Measurements from ENCODE around the gene RNF32. TPM values are rescaled to one million over a fixed set of nuclear protein-coding genes. Genes with fewer than 3 reads are reported as not detected.

Gene RNF32
- total RNA-seq, 1 experiment from 2014 or later: 1.5 TPM

DNA sequence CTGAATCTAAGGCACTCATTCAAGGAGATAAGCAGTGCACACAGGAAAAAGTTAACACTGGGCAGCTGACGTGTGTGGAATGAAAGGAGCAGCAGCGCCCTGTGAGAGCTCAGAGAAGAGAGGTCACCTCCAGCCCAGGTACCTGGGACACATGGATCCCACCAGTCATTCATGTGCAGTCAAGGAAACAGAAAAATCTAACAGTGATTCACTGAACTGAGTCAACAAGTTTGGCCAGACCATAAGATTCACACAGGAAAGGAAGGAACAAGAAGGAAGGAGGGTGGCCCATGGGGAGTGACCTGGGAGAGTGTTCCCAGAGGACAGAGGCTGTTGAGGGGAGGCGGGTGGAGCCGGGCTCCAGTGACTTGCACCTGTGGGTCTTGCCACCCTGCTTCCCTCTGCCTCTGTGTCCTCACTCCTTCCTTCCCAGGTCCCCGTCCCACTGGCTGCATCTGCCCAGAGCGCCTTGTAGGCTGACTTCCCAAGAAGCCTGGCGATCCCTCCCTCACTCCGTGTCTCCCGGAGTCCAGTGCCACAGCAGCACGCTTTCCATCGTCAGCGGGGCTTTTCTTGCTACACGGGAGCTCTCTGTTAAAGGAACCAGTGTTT is 27.7 kb downstream of the RNF32 start:
- Histone ChIP-seq H3K27me3 (replicated peaks; ENCODE audit: insufficient read depth, low read depth, low read length, poor library complexity) (no peaks in the 10 kb centered on the region), H3K36me3 (ENCODE audit: insufficient read depth, low read length, poor library complexity, severe bottlenecking) (no peaks in the 10 kb centered on the region), H3K4me3 (ENCODE audit: low read depth, low read length, poor library complexity, severe bottlenecking) (no peak overlapping the region), H3K4me1 (ENCODE audit: insufficient read depth, low read length, poor library complexity, severe bottlenecking) (no peaks in the 10 kb centered on the region), H3K27ac (ENCODE audit: low read depth, low read length, poor library complexity, severe bottlenecking) (no peak overlapping the region), H3K9me3 (ENCODE audit: low read depth, low read length, poor library complexity, severe bottlenecking) (no peaks in the 10 kb centered on the region)
- intact Hi-C loops (cut with micrococcal nuclease; ENCODE audit: unreplicated experiment): no loop called here
- no TSS peak for BruUV-seq (replicated peaks)
- ChIA-PET POLR2A (ENCODE audit: low non-redundant PET) (no interaction called here), CTCF (no interaction called here)
- DNase-seq (ENCODE audit: low spot score): no peak
- TF ChIP-seq EZH2 (IDR thresholded peaks at IDR 0.05; ENCODE audit: borderline replicate concordance, low read depth, low read length, poor library complexity, severe bottlenecking): no peak
- TF ChIP-seq, protein P1, sequence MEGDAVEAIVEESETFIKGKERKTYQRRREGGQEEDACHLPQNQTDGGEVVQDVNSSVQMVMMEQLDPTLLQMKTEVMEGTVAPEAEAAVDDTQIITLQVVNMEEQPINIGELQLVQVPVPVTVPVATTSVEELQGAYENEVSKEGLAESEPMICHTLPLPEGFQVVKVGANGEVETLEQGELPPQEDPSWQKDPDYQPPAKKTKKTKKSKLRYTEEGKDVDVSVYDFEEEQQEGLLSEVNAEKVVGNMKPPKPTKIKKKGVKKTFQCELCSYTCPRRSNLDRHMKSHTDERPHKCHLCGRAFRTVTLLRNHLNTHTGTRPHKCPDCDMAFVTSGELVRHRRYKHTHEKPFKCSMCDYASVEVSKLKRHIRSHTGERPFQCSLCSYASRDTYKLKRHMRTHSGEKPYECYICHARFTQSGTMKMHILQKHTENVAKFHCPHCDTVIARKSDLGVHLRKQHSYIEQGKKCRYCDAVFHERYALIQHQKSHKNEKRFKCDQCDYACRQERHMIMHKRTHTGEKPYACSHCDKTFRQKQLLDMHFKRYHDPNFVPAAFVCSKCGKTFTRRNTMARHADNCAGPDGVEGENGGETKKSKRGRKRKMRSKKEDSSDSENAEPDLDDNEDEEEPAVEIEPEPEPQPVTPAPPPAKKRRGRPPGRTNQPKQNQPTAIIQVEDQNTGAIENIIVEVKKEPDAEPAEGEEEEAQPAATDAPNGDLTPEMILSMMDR (conservative IDR thresholded peaks at IDR 0.05; ENCODE audit: low read depth, low read length): no peak

DNA sequence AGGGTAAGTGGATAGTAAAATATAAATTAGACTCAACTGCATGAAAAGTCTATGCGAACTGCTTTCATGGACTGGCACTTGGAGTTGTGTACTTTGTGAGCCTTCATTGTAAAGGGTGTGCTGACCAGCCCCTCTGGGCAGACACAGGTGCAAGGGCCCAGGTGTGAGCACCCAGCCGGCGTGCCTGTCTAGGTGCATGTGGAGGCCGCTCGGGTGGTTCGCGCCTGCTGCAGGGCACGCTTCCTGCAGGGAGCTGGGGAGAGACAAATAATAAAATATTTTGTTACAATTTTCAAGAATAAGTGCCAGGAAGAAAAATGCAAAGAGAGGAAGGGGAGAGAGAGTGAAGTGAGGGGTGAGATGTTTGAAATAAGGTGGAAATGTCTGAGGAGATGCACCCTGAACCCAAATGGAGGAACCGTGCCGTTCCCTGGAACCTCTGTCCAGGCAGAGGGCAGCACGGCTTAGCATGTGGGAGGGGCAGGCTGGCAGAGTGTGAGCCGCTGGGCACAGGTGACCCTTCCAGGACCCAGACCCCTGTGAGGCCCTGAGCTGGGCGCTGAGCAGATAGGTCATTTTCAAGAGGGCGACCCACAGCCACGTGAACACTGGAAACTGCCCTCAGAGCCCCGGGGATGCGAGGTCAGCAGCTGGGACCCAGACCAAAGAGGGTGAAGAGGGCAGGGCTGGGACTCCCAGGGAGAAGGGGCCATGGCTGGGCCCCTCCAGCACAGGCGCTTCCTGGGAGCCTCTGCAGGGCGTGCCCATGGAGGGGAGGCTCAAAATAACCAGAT is 28.7 kb downstream of the RNF32 start:
- H3K4me3 ChIP-seq (ENCODE audit: low read depth, low read length, poor library complexity, severe bottlenecking): no peak overlapping the region
- DNase-seq (ENCODE audit: low spot score): no peak
- H3K4me1 ChIP-seq (ENCODE audit: insufficient read depth, low read length, poor library complexity, severe bottlenecking): no peaks in the 10 kb centered on the region
- TF ChIP-seq, protein P1 (conservative IDR thresholded peaks at IDR 0.05; ENCODE audit: low read depth, low read length): no peak
- no peak for TF ChIP-seq EZH2 (IDR thresholded peaks at IDR 0.05; ENCODE audit: borderline replicate concordance, low read depth, low read length, poor library complexity, severe bottlenecking)
- no peaks in the 10 kb centered on the region for H3K36me3 ChIP-seq (ENCODE audit: insufficient read depth, low read length, poor library complexity, severe bottlenecking)
- H3K27ac ChIP-seq (ENCODE audit: low read depth, low read length, poor library complexity, severe bottlenecking): no peak overlapping the region
- H3K27me3 ChIP-seq (replicated peaks; ENCODE audit: insufficient read depth, low read depth, low read length, poor library complexity): no peaks in the 10 kb centered on the region
- POLR2A ChIA-PET (ENCODE audit: low non-redundant PET): no interaction called here
- no peaks in the 10 kb centered on the region for H3K9me3 ChIP-seq (ENCODE audit: low read depth, low read length, poor library complexity, severe bottlenecking)
- intact Hi-C loops (cut with micrococcal nuclease; ENCODE audit: unreplicated experiment): no loop called here
- no TSS peak for BruUV-seq (replicated peaks)
- CTCF ChIA-PET: no interaction called here

DNA sequence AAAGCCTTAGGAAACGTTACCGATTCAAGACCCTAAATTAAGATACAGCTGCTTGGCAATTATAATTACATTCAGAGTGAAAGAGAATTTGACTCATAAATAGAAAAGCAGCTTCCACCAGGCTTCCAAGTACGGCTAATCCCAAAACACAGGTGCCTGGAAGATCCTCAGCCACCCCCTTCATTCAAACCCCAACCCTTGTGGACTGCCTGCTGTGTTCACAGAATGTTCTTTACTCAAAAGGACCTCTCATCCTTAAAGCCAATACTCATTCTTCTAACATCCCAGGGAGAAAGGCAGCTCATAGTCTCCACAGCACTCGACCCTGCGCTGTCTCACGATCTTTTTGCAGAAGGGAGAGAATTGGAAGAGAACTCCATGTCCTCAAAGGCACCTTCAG is 32.9 kb downstream of the RNF32 start:
- no peaks in the 10 kb centered on the region for H3K4me1 ChIP-seq (ENCODE audit: insufficient read depth, low read length, poor library complexity, severe bottlenecking)
- TF ChIP-seq, protein P1 (conservative IDR thresholded peaks at IDR 0.05; ENCODE audit: low read depth, low read length): no peak
- ChIA-PET POLR2A (ENCODE audit: low non-redundant PET) (no interaction called here), CTCF (no interaction called here)
- H3K27ac ChIP-seq (ENCODE audit: low read depth, low read length, poor library complexity, severe bottlenecking): no peak overlapping the region
- H3K4me3 ChIP-seq (ENCODE audit: low read depth, low read length, poor library complexity, severe bottlenecking): no peak overlapping the region
- H3K27me3 ChIP-seq (replicated peaks; ENCODE audit: insufficient read depth, low read depth, low read length, poor library complexity): no peaks in the 10 kb centered on the region
- no peaks in the 10 kb centered on the region for H3K36me3 ChIP-seq (ENCODE audit: insufficient read depth, low read length, poor library complexity, severe bottlenecking)
- H3K9me3 ChIP-seq (ENCODE audit: low read depth, low read length, poor library complexity, severe bottlenecking): no peaks in the 10 kb centered on the region
- no peak for DNase-seq (ENCODE audit: low spot score)
- intact Hi-C loops (cut with micrococcal nuclease; ENCODE audit: unreplicated experiment): no loop called here
- BruUV-seq (replicated peaks): no TSS peak

Data from A673 (cell line).